GM23338 (cell line): ENCODE results near the gene NUP214. TPM values are rescaled to one million over a fixed set of nuclear protein-coding genes. Genes with fewer than 3 reads are reported as not detected.
A peak's percentile ranks its signal among the peaks of the same experiment; 100 is the strongest.

Source experiments
- ATAC-seq: fragments of 200-7000 bp; cut with Tn5 transposase; 3 replicates; pipeline ENCODE4 v1.9.1; 2020
- DNase-seq: peaks from one replicate; pipeline ENCODE4 v3.0.0-alpha.2; 2015; ENCODE audit warnings: low spot score
- H2AFZ ChIP-seq: fragments of 200-600 bp; sonication (generic); 2 replicates; pipeline ENCODE4 v1.8.0; 2016; ENCODE audit warnings: antibody characterized with exemption, mild to moderate bottlenecking, moderate library complexity
- H3F3A ChIP-seq: fragments of 200-600 bp; sonication (generic); replicated peaks from 2 replicates; pipeline ENCODE4 v1.8.0; 2017; ENCODE audit warnings: antibody characterized with exemption, mixed run types, low read depth
- H3K27ac ChIP-seq: fragments of 200-600 bp; sonication (generic); 2 replicates; pipeline ENCODE4 v1.6.1; 2016; ENCODE audit warnings: low read depth
- H3K27me3 ChIP-seq: fragments of 200-600 bp; sonication (generic); 2 replicates; pipeline ENCODE4 v1.8.0; 2016; ENCODE audit warnings: mild to moderate bottlenecking, mixed run types, moderate library complexity; ENCODE audit not compliant: insufficient read depth
- H3K36me3 ChIP-seq: fragments of 200-600 bp; sonication (generic); 2 replicates; pipeline ENCODE4 v1.8.0; 2016; ENCODE audit warnings: mild to moderate bottlenecking; ENCODE audit not compliant: insufficient read depth
- H3K4me1 ChIP-seq: fragments of 200-600 bp; sonication (generic); 2 replicates; pipeline ENCODE4 v1.8.0; 2016; ENCODE audit warnings: mild to moderate bottlenecking, moderate library complexity; ENCODE audit not compliant: insufficient read depth
- H3K4me2 ChIP-seq: fragments of 200-600 bp; sonication (generic); 2 replicates; pipeline ENCODE4 v1.7.1; 2017; ENCODE audit warnings: mixed run types
- H3K4me3 ChIP-seq: fragments of 200-600 bp; sonication (generic); 2 replicates; pipeline ENCODE4 v1.6.1; 2016; ENCODE audit warnings: mixed run types
- H3K79me2 ChIP-seq: fragments of 200-600 bp; sonication (generic); replicated peaks from 2 replicates; pipeline ENCODE4 v1.8.0; 2017; ENCODE audit warnings: mild to moderate bottlenecking; ENCODE audit not compliant: insufficient read depth
- H3K9me2 ChIP-seq: fragments of 200-600 bp; sonication (generic); 2 replicates; pipeline ENCODE4 v1.8.0; 2017; ENCODE audit not compliant: insufficient read depth
- H4K20me1 ChIP-seq: fragments of 200-600 bp; sonication (generic); replicated peaks from 2 replicates; pipeline ENCODE4 v1.8.0; 2017; ENCODE audit warnings: mild to moderate bottlenecking; ENCODE audit not compliant: insufficient read depth
- H3K27ac Mint-ChIP-seq: 2 replicates; pipeline ENCODE4 v1.8.0; 2020; ENCODE audit warnings: inconsistent platforms, mild to moderate bottlenecking, moderate library complexity, mixed read lengths
- H3K27me3 Mint-ChIP-seq: 3 replicates; pipeline ENCODE4 v1.8.0; 2022; ENCODE audit warnings: low read depth, mild to moderate bottlenecking, moderate library complexity, mixed read lengths, inconsistent platforms; ENCODE audit not compliant: insufficient read depth, poor library complexity
- H3K36me3 Mint-ChIP-seq: 3 replicates; pipeline ENCODE4 v1.8.0; 2021; ENCODE audit warnings: low read depth, mild to moderate bottlenecking, inconsistent platforms, moderate library complexity, mixed read lengths
- H3K4me1 Mint-ChIP-seq: 3 replicates; pipeline ENCODE4 v1.8.0; 2020; ENCODE audit warnings: mild to moderate bottlenecking, inconsistent platforms, mixed read lengths
- H3K4me3 Mint-ChIP-seq: 3 replicates; pipeline ENCODE4 v1.8.0; 2021; ENCODE audit warnings: moderate library complexity, mild to moderate bottlenecking, inconsistent platforms, mixed read lengths
- H3K9me3 Mint-ChIP-seq: 3 replicates; pipeline ENCODE4 v1.8.0; 2020; ENCODE audit warnings: moderate library complexity, mild to moderate bottlenecking, inconsistent platforms, mixed read lengths
- CTCF ChIP-seq, 2 experiments: fragments of 200-600 bp in 1 of 2; sonication (generic) in 1 of 2; conservative IDR thresholded peaks; 2 replicates each; pipeline versions ENCODE4 v1.5.1 to v1.6.1; 2016 to 2017; ENCODE audit warnings: antibody characterized with exemption in 2 of 2, low read depth in 2 of 2, mild to moderate bottlenecking in 2 of 2, moderate library complexity in 1 of 2
- EZH2 ChIP-seq: fragments of 200-600 bp; sonication (generic); IDR thresholded peaks from one replicate; pipeline ENCODE4 v1.8.0; 2017; ENCODE audit warnings: antibody characterized with exemption, mild to moderate bottlenecking, low read depth; ENCODE audit not compliant: unreplicated experiment
- EZH2phosphoT487 ChIP-seq: fragments of 200-600 bp; sonication (generic); IDR thresholded peaks from one replicate; pipeline ENCODE4 v1.8.1; 2018; ENCODE audit warnings: antibody characterized with exemption; ENCODE audit not compliant: unreplicated experiment
- JUNB ChIP-seq: IDR thresholded peaks from one replicate; pipeline ENCODE4 v1.6.1; 2016; ENCODE audit warnings: antibody characterized with exemption; ENCODE audit not compliant: unreplicated experiment
- NANOG ChIP-seq: IDR thresholded peaks from 2 replicates; pipeline ENCODE4 v1.6.1; 2016; ENCODE audit warnings: antibody characterized with exemption, borderline replicate concordance
- POLR2AphosphoS5 ChIP-seq: IDR thresholded peaks from 2 replicates; pipeline ENCODE4 v1.6.1; 2016; ENCODE audit warnings: antibody characterized with exemption, low read depth
- STAT1 ChIP-seq: IDR thresholded peaks from one replicate; pipeline ENCODE4 v1.6.1; 2016; ENCODE audit warnings: antibody characterized with exemption; ENCODE audit not compliant: unreplicated experiment
- ZNF114 ChIP-seq: fragments of 250-450 bp; sonication (Bioruptor Pico); IDR thresholded peaks from 2 replicates; pipeline ENCODE4 v1.5.0; 2020; ENCODE audit warnings: mild to moderate bottlenecking, moderate library complexity
- polyA plus RNA-seq: library from polyadenylated mRNA; unstranded; fragments of >200 nt; fragmentation: Nextera tagmentation; extraction: Ambion mirVana; gene quantifications from 2 replicates; pipeline ENCODE4 v1.2.1, GENCODE V29; 2016
- total RNA-seq: library from RNA; depleted of rRNA; stranded (reverse); fragments of >200 nt; shearing (Covaris generic); gene quantifications from 2 replicates; pipeline ENCODE4 v1.2.3, GENCODE V29; 2014

NUP214 gene
- total and polyA plus RNA-seq, 2 experiments from 2014 or later: 36.0 to 57.0 TPM

DNA sequence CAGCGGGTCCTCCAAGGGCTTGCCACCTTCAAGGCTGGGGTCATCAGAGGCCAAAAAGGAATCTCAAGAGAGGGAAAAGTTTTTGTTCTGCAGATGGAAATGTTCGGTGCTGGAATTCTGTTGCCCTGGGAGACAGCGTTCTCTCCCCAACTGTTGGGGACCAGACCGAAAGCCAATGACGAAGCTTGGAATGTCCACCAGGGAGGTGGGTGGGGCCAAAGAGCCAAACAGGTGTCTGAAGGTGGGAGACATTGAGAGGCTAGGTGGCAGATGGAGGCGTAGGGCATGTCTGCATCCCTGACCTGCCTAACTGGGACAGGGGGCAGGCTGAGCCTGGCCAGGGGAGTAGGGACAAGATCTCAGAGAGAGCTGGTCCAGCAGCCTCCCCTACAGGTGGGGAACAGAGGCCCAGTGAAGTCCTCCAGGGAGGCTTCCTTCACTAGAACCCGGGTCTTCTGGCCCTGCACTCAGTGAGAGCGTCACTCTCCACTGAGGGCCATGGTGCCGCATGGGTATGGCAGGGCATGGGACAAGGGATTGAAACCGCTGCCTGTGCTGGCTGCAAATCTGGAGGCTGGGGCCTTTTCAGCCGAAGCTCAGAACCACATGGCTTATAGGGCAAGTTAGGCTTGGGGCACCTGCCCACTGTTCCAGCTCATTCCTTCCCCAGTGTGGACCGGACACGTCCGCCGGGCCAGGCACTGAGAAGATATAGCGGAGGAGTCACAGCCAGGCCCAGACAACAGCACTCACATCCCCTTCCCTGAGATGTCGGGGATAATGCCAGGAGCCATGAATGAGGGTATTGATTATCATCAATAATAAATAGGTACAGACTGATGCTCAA, 156.0 kb downstream of the NUP214 start:
- TF ChIP-seq CTCF (conservative IDR thresholded peaks at IDR 0.05; ENCODE audit: low read depth in 2 of 2) (0 out of 4 replicates have a peak, but pooled peaks of 1 of the 2 experiments have one; percentile 24), EZH2phosphoT487 (no peak), JUNB (no peak), POLR2AphosphoS5 (no peak)
- Mint-ChIP-seq H3K36me3 (no peaks in the 10 kb centered on the region), H3K27ac (no peak overlapping the region), H3K27me3 (peaks cover 37% of the 10 kb centered on the region), H3K4me1 (peaks cover 13% of the 10 kb centered on the region), H3K4me3 (peak overlapping the region; percentile 61), H3K9me3 (no peaks in the 10 kb centered on the region)
- Histone ChIP-seq H3K9me2 (no peaks in the 10 kb centered on the region), H2AFZ (no peak overlapping the region), H4K20me1 (no peaks in the 10 kb centered on the region), H3F3A (peaks cover 15% of the 10 kb centered on the region; the same call in 1 of the 2 replicates), H3K36me3 (no peaks in the 10 kb centered on the region), H3K27ac (no peak overlapping the region), H3K27me3 (peaks cover 19% of the 10 kb centered on the region), H3K4me2 (no peak overlapping the region), H3K79me2 (no peaks in the 10 kb centered on the region), H3K4me1 (no peaks in the 10 kb centered on the region), H3K4me3 (no peak overlapping the region)
- ATAC-seq: no peak
- DNase-seq: peak; percentile 75

- DNase-seq (no peak), ATAC-seq (no peak)
- Histone ChIP-seq H3K9me2 (no peaks in the 10 kb centered on the region), H3K4me2 (peak overlapping the region; percentile 85), H3K79me2 (no peaks in the 10 kb centered on the region), H3K4me3 (peak overlapping the region; percentile 79), H3K27me3 (peaks cover 16% of the 10 kb centered on the region), H3F3A (peaks cover 14% of the 10 kb centered on the region; the same call in 1 of the 2 replicates), H4K20me1 (no peaks in the 10 kb centered on the region), H3K27ac (no peak overlapping the region), H3K4me1 (no peaks in the 10 kb centered on the region), H3K36me3 (no peaks in the 10 kb centered on the region), H2AFZ (peak overlapping the region; percentile 94; the same call in 1 of the 2 replicates)
- Mint-ChIP-seq H3K4me3 (peak overlapping the region; percentile 61), H3K4me1 (peaks cover 12% of the 10 kb centered on the region), H3K9me3 (no peaks in the 10 kb centered on the region), H3K27ac (no peak overlapping the region), H3K36me3 (no peaks in the 10 kb centered on the region), H3K27me3 (peaks cover 39% of the 10 kb centered on the region)
- TF ChIP-seq EZH2 (no peak), ZNF114 (CRISPR knock-in tag) (no peak), STAT1 (no peak), NANOG (no peak)
Measured at GRCh38 chr9:131282175-131282574, 156.8 kb downstream of the NUP214 start.
